ENCODE measurements around the gene MRRF.

Gene MRRF

DNA sequence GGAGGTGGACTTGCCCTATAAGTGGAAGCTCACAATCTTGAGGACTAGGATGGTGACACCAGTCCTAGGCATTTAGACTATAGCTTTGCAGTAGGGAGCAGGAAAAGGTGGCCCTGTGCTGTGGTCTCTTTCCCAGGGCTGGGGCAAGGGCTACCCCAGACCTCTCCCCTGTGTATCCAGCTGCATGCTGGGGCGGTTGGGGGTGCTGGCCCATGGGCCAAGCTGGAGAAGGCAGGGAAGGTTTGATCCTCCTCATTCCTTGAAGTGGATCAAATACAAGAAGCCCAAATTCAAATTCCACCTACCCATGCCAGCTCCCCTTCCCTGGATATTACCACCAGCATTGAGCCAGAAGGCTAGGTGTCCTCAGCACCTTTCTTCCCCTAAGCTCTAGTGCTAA, 104.0 kb downstream of the MRRF start:
- no peak for DNase-seq (ENCODE audit: low read depth in 1 of 2, low spot score in 1 of 2)
- TF ChIP-seq GABPA (IDR thresholded peaks at IDR 0.05; ENCODE audit: low read depth) (no peak), POLR2AphosphoS5 (IDR thresholded peaks at IDR 0.05; ENCODE audit: low read depth) (no peak), REST (IDR thresholded peaks at IDR 0.05; ENCODE audit: insufficient replicate concordance, low read depth) (no peak), SPI1 (IDR thresholded peaks at IDR 0.05; ENCODE audit: borderline replicate concordance, low read depth) (no peak)
- TF ChIP-seq, protein P1, sequence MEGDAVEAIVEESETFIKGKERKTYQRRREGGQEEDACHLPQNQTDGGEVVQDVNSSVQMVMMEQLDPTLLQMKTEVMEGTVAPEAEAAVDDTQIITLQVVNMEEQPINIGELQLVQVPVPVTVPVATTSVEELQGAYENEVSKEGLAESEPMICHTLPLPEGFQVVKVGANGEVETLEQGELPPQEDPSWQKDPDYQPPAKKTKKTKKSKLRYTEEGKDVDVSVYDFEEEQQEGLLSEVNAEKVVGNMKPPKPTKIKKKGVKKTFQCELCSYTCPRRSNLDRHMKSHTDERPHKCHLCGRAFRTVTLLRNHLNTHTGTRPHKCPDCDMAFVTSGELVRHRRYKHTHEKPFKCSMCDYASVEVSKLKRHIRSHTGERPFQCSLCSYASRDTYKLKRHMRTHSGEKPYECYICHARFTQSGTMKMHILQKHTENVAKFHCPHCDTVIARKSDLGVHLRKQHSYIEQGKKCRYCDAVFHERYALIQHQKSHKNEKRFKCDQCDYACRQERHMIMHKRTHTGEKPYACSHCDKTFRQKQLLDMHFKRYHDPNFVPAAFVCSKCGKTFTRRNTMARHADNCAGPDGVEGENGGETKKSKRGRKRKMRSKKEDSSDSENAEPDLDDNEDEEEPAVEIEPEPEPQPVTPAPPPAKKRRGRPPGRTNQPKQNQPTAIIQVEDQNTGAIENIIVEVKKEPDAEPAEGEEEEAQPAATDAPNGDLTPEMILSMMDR (IDR thresholded peaks at IDR 0.05; ENCODE audit: insufficient read depth, low read length): no peak
- H3K27ac ChIP-seq (replicated peaks): no peak overlapping the region

GRCh38 chr9:122370303-122370702, 105.6 kb downstream of the MRRF start:
- H3K4me3 ChIP-seq (replicated peaks; ENCODE audit: insufficient read depth, low read length): peak overlapping the region; percentile 64
- TF ChIP-seq GABPA (IDR thresholded peaks at IDR 0.05; ENCODE audit: low read depth) (no peak), REST (IDR thresholded peaks at IDR 0.05; ENCODE audit: insufficient replicate concordance, low read depth) (peak; percentile 15)
- peak overlapping the region; percentile 77 for H3K27ac ChIP-seq (replicated peaks)
- DNase-seq (ENCODE audit: low read depth in 1 of 2, low spot score in 1 of 2): peak in 1 of 2 experiments; percentile 87
- no peaks in the 10 kb centered on the region for H3K27me3 ChIP-seq (ENCODE audit: insufficient read depth, poor library complexity, severe bottlenecking)

More for the DNA sequence above, 104.0 kb downstream of the MRRF start:
- Histone ChIP-seq H3K27me3 (ENCODE audit: insufficient read depth, poor library complexity, severe bottlenecking) (no peaks in the 10 kb centered on the region), H3K4me3 (replicated peaks; ENCODE audit: insufficient read depth, low read length) (no peak overlapping the region)

- TF ChIP-seq POLR2AphosphoS5 (IDR thresholded peaks at IDR 0.05; ENCODE audit: low read depth) (no peak), SPI1 (IDR thresholded peaks at IDR 0.05; ENCODE audit: borderline replicate concordance, low read depth) (peak; percentile 54; the same call in 1 of the 2 replicates)
- peak within 1 kb of the TSS; percentile 77 for H3K27ac ChIP-seq (replicated peaks)
- DNase-seq (ENCODE audit: low read depth in 1 of 2, low spot score in 1 of 2): peak in 1 of 2 experiments; percentile 77
- no peaks in the 10 kb centered on the region for H3K27me3 ChIP-seq (ENCODE audit: insufficient read depth, poor library complexity, severe bottlenecking)
- peak within 1 kb of the TSS; percentile 64 for H3K4me3 ChIP-seq (replicated peaks; ENCODE audit: insufficient read depth, low read length)
These were observed 106.4 kb downstream of the MRRF start, which contains the start of gene PTGS1 for GRCh38 chr9:122370869-122371755. TSS of gene PTGS1 (plus strand) at chr9:122371024. CDS start at chr9:122371085, 61 bp downstream.

GRCh38 chr9:122371846-122372245, 107.2 kb downstream of the MRRF start:
- no peak for DNase-seq (ENCODE audit: low read depth in 1 of 2, low spot score in 1 of 2)
- peak overlapping the region; percentile 64; the same call in 1 of the 2 replicates for H3K4me3 ChIP-seq (replicated peaks; ENCODE audit: insufficient read depth, low read length)
- H3K27me3 ChIP-seq (ENCODE audit: insufficient read depth, poor library complexity, severe bottlenecking): no peaks in the 10 kb centered on the region
- no peak overlapping the region; the same call in 1 of the 2 replicates for H3K27ac ChIP-seq (replicated peaks)
- TF ChIP-seq REST (IDR thresholded peaks at IDR 0.05; ENCODE audit: insufficient replicate concordance, low read depth): no peak
- TF ChIP-seq SPI1 (IDR thresholded peaks at IDR 0.05; ENCODE audit: borderline replicate concordance, low read depth): no peak
